Measurements from ENCODE around the gene KLHDC10. TPM values are rescaled to one million over a fixed set of nuclear protein-coding genes. Genes with fewer than 3 reads are reported as not detected.

The KLHDC10 gene
- total RNA-seq, 1 donor from 2014 or later = 13.5 TPM

GRCh38 chr7:130091999-130092398, 21.7 kb downstream of the KLHDC10 start:
- no peak for TF ChIP-seq POLR2A (IDR thresholded peaks at IDR 0.05)
- intact Hi-C loops (cut with DNase I) = no loop called here
- H3K36me3 ChIP-seq = no peaks in the 10 kb centered on the region
- no peaks in the 10 kb centered on the region for H3K4me1 ChIP-seq
- no peak overlapping the region for H3K4me3 ChIP-seq
- H3K27me3 ChIP-seq = no peaks in the 10 kb centered on the region
- H3K27ac ChIP-seq = no peak overlapping the region
- H3K9me3 ChIP-seq = no peaks in the 10 kb centered on the region
- no peak for DNase-seq (ENCODE audit: extremely low spot score in 2 of 2)

GRCh38 chr7:130092598-130092997, 22.3 kb downstream of the KLHDC10 start:
- intact Hi-C loops (cut with DNase I) = no loop called here
- no peak for DNase-seq (ENCODE audit: extremely low spot score in 2 of 2)
- Histone ChIP-seq H3K4me1 (no peaks in the 10 kb centered on the region), H3K9me3 (no peaks in the 10 kb centered on the region), H3K27me3 (no peaks in the 10 kb centered on the region), H3K4me3 (no peak overlapping the region), H3K36me3 (no peaks in the 10 kb centered on the region), H3K27ac (no peak overlapping the region)
- TF ChIP-seq POLR2AphosphoS5 (IDR thresholded peaks at IDR 0.05; ENCODE audit: insufficient read depth in 1 of 2, low read depth in 1 of 2) = no peak
- TF ChIP-seq POLR2A (IDR thresholded peaks at IDR 0.05) = no peak
- TF ChIP-seq CTCF (IDR thresholded peaks at IDR 0.05) = no peak

GRCh38 chr7:130095812-130096211, 25.5 kb downstream of the KLHDC10 start:
- Histone ChIP-seq H3K27ac (no peak overlapping the region), H3K4me3 (no peak overlapping the region), H3K9me3 (no peaks in the 10 kb centered on the region), H3K4me1 (no peaks in the 10 kb centered on the region), H3K36me3 (no peaks in the 10 kb centered on the region), H3K27me3 (no peaks in the 10 kb centered on the region)
- TF ChIP-seq CTCF (IDR thresholded peaks at IDR 0.05) (no peak), POLR2A (IDR thresholded peaks at IDR 0.05) (no peak), POLR2AphosphoS5 (IDR thresholded peaks at IDR 0.05; ENCODE audit: insufficient read depth in 1 of 2, low read depth in 1 of 2) (no peak)
- DNase-seq (ENCODE audit: extremely low spot score in 2 of 2) = no peak
- intact Hi-C loops (cut with DNase I) = no loop called here

GRCh38 chr7:130096243-130096827, 26.0 kb downstream of the KLHDC10 start:
- Histone ChIP-seq H3K27me3 (no peaks in the 10 kb centered on the region), H3K4me1 (no peaks in the 10 kb centered on the region), H3K36me3 (no peaks in the 10 kb centered on the region), H3K27ac (no peak overlapping the region), H3K9me3 (no peaks in the 10 kb centered on the region), H3K4me3 (no peak overlapping the region)
- no peak for TF ChIP-seq POLR2AphosphoS5 (IDR thresholded peaks at IDR 0.05; ENCODE audit: insufficient read depth in 1 of 2, low read depth in 1 of 2)
- TF ChIP-seq POLR2A (IDR thresholded peaks at IDR 0.05) = no peak
- peak in 1 of 3 experiments; percentile 6 for TF ChIP-seq CTCF (IDR thresholded peaks at IDR 0.05)
- no peak for DNase-seq (ENCODE audit: extremely low spot score in 2 of 2)
- intact Hi-C loops (cut with DNase I) = no loop called here

GRCh38 chr7:130099331-130099730, 29.0 kb downstream of the KLHDC10 start:
- Histone ChIP-seq H3K4me1 (no peaks in the 10 kb centered on the region), H3K9me3 (no peaks in the 10 kb centered on the region), H3K27ac (no peak overlapping the region), H3K4me3 (no peak overlapping the region), H3K36me3 (no peaks in the 10 kb centered on the region), H3K27me3 (no peaks in the 10 kb centered on the region)
- TF ChIP-seq CTCF (IDR thresholded peaks at IDR 0.05) (no peak), POLR2AphosphoS5 (IDR thresholded peaks at IDR 0.05; ENCODE audit: insufficient read depth in 1 of 2, low read depth in 1 of 2) (no peak), POLR2A (IDR thresholded peaks at IDR 0.05) (no peak)
- DNase-seq (ENCODE audit: extremely low spot score in 2 of 2) = no peak
- intact Hi-C loops (cut with DNase I) = no loop called here

Data from vagina (tissue), 2 donors.